ENCODE measurements around the gene ARRB2.

- TF ChIP-seq CTCF (IDR thresholded peaks at IDR 0.05) (no peak), POLR2A (IDR thresholded peaks at IDR 0.05) (no peak)
Observed at GRCh38 chr17:4750606-4751005, 40.2 kb downstream of the ARRB2 start.
